ENCODE measurements around the gene HSBP1L1.

DNA sequence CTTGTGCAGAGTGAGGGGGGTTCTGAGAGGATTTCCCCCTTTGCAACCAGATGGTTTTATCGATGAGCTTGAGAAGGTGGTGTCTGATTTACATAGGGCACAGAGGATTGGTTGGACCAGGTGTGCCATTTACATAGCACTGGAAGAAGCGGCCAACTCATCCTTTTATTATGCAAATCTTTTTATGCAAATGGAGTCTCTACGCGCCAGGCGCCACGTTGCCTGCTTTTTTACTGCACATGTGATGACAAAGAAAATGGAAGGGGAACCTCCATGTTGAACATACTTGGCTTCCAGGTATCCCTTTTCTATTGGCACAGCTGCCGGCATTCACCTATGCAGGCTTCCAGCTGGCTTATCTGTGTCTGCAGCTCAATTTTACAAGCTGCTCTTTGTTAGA is 42.3 kb downstream of the HSBP1L1 start:
- TF ChIP-seq POLR2AphosphoS5 (IDR thresholded peaks at IDR 0.05) (no peak), POLR2A (IDR thresholded peaks at IDR 0.05) (no peak)
- TF ChIP-seq, protein P1, sequence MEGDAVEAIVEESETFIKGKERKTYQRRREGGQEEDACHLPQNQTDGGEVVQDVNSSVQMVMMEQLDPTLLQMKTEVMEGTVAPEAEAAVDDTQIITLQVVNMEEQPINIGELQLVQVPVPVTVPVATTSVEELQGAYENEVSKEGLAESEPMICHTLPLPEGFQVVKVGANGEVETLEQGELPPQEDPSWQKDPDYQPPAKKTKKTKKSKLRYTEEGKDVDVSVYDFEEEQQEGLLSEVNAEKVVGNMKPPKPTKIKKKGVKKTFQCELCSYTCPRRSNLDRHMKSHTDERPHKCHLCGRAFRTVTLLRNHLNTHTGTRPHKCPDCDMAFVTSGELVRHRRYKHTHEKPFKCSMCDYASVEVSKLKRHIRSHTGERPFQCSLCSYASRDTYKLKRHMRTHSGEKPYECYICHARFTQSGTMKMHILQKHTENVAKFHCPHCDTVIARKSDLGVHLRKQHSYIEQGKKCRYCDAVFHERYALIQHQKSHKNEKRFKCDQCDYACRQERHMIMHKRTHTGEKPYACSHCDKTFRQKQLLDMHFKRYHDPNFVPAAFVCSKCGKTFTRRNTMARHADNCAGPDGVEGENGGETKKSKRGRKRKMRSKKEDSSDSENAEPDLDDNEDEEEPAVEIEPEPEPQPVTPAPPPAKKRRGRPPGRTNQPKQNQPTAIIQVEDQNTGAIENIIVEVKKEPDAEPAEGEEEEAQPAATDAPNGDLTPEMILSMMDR (IDR thresholded peaks at IDR 0.05): no peak

All from stomach (tissue), 4 donors.